ENCODE results near the gene ABCF2.

ABCF2 gene

DNA sequence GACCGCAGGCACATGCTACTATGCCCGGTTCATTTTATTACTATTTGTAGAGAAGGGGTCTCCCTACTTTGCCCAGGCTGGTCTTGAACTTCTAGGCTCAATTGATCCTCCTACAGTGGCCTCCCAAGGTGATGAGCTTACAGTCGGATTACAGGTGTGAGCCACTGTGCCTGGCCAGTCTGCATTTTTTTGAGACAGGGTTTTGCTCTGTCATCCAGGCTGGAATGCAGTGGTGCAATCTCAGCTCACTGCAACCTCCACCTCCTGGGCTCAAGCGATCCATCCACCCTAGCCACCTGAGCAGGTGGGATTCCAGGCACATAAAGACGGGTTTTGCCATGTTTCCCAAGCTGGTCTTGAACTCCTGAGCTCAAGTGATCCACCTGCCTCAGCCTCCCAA is 14.4 kb downstream of the ABCF2 start:
- TF ChIP-seq, protein P1, sequence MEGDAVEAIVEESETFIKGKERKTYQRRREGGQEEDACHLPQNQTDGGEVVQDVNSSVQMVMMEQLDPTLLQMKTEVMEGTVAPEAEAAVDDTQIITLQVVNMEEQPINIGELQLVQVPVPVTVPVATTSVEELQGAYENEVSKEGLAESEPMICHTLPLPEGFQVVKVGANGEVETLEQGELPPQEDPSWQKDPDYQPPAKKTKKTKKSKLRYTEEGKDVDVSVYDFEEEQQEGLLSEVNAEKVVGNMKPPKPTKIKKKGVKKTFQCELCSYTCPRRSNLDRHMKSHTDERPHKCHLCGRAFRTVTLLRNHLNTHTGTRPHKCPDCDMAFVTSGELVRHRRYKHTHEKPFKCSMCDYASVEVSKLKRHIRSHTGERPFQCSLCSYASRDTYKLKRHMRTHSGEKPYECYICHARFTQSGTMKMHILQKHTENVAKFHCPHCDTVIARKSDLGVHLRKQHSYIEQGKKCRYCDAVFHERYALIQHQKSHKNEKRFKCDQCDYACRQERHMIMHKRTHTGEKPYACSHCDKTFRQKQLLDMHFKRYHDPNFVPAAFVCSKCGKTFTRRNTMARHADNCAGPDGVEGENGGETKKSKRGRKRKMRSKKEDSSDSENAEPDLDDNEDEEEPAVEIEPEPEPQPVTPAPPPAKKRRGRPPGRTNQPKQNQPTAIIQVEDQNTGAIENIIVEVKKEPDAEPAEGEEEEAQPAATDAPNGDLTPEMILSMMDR (IDR thresholded peaks at IDR 0.05; ENCODE audit: insufficient read depth, missing control alignments) = no peak
- DNase-seq (ENCODE audit: insufficient read length, low spot score) (no peak), FAIRE-seq (no peak)

DNA sequence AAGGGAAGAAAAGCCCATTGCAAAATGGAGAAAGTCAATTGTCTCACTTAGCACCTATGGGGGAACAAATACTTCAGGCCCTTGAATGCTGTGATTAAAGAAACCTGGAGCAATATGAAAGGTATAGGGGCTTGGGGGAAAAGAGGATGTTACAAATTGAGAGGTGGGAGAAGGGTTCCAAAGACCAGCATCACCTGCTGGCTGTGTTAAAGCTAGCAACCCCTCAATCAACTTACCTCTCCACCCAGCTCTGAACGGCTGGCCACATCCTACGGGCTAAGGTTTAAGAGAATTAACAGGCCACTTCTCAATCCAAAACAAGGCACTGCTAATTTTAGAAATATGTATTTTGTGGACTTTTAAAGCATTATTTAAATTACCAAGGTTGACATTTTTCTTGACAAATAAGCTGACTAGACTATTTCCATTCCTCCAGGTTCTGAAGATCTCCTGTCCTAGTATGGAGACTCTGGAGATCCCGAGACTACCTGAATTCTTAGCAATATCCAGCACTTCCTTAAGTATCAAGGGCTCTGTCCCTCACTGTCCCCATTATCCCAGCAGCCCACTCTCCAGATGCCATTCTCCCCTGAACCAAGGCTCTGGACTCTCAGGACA is 15.7 kb downstream of the ABCF2 start:
- TF ChIP-seq, protein P1 (IDR thresholded peaks at IDR 0.05; ENCODE audit: insufficient read depth, missing control alignments) = no peak
- FAIRE-seq (no peak), DNase-seq (ENCODE audit: insufficient read length, low spot score) (no peak)

DNA sequence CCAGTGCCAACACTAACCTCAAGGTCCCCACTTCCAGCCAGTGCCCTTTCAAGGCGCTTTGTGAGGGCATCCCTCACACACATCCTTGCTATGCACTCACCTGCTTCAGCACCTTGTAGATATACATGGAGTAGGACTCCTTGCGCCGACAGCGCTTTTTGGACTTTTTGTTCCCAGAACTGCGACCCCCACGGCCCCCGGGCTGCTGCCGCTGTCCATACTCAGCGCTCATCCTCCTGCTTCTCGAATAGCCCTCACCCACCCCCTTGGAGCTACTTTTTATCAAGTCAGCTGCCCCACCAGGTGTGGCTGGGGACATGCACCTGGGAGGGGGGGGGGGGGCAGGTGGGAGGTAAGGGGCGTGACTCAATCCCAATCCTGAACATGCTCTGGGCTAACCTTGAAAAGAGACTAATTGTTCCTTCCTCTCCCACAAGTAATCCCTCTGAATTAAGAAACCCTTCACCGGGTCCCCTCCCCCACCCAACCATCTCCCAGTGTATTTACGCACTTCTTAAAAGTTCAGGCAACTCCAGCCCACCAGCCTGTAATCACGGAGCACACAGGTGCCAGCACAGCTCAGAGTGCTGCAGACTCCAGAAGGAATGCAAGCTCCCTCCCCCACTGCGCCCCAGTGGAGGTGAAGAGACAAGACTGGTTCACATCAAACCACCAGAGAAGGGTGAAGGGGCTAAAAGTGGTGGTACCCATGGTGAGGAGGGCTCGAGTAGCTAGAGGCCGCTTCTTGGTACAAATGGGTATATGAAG is 16.7 kb downstream of the ABCF2 start, which contains the start of gene H2BK1:
Gene H2BK1 (minus strand): TSS at position 402 of the 768 bp plus-strand sequence. CDS start 170 bp downstream, at position 232.
- FAIRE-seq = no peak
- DNase-seq (ENCODE audit: insufficient read length, low spot score) = no peak
- TF ChIP-seq, protein P1 (IDR thresholded peaks at IDR 0.05; ENCODE audit: insufficient read depth, missing control alignments) = no peak

DNA sequence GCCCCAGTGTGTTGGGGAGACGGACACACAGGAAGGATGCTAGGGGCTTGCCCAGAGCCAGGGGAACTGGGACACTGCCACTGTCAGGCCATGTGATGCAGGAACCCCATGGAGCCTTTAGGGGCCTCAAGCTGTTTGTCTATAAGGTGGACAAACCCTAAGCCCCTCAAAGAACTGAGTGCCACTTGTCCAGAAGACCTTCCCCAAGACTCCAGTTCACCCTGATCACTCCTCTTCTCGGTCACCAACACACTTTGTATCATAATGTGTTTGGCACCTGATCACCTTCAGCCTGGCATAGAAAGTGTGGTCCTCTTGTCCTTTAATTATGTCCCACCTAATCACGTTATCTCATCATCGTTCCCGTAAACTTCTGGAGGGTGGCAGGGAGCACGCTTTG is 17.4 kb downstream of the ABCF2 start:
- DNase-seq (ENCODE audit: insufficient read length, low spot score) (no peak), FAIRE-seq (no peak)
- TF ChIP-seq, protein P1 (IDR thresholded peaks at IDR 0.05; ENCODE audit: insufficient read depth, missing control alignments) = no peak

DNA sequence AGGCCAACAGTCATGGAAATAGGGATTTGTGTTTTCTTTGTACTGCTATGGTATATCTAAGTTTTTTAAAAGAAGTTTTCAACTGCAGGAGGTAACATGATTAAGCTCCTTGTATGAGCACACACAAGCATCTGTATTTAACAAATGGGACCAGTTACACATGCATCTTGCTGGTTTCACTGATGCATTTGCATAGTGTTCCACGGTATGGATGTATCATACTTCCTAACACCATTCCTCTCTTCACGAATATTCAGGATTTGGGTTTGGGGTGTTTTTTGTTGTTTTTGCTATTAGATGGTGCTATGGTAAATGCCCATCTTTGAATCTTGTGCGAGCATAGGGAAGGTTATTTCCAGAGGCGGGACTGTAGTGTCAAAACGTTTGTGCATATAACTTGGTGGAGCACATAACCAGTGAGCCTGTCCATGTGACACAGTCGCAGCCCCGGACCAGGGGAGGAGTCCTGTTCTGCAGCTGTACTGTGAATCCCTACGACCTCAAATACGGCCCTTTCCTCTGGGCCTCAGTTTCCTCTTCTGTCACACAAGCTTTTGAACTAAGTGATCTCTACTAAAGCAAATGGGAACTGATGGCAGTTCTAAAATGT is 18.6 kb downstream of the ABCF2 start:
- DNase-seq (ENCODE audit: insufficient read length, low spot score) (no peak), FAIRE-seq (no peak)
- TF ChIP-seq, protein P1 (IDR thresholded peaks at IDR 0.05; ENCODE audit: insufficient read depth, missing control alignments) = no peak

DNA sequence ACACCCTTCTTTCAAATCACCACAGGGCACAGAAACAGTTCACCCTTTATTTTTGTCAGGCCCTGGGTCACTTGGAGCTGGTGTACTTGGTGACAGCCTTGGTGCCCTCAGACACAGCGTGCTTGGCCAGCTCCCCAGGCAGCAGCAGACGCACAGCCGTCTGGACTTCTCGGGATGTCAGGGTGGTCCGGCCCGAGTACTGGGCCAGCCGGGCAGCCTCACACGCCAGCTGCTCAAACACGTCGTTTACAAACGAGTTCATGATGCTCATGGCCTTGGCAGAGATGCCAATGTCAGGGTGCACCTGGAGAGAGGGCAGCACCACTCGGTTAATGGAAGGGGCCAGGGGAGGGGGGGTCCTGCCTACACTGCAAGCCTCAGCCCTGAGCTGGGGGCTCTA is 19.2 kb downstream of the ABCF2 start:
- TF ChIP-seq, protein P1 (IDR thresholded peaks at IDR 0.05; ENCODE audit: insufficient read depth, missing control alignments) = no peak
- DNase-seq (ENCODE audit: insufficient read length, low spot score) (no peak), FAIRE-seq (no peak)
